Measurements from ENCODE around the gene NR2C2AP. TPM values are rescaled to one million over a fixed set of nuclear protein-coding genes. Genes with fewer than 3 reads are reported as not detected.

NR2C2AP gene
- total RNA-seq, 1 donor from 2014 or later, result 10.6 TPM

- no peak for DNase-seq (ENCODE audit: low spot score, unreplicated experiment)
- H3K27me3 Mint-ChIP-seq, result no peaks in the 10 kb centered on the region
- TF ChIP-seq CTCF (IDR thresholded peaks at IDR 0.05; ENCODE audit: unreplicated experiment), result no peak
- no peak overlapping the region for H3K27ac Mint-ChIP-seq
- no peak overlapping the region for H3K4me3 Mint-ChIP-seq (ENCODE audit: low read depth)
- peaks cover 4% of the 10 kb centered on the region for H3K9me3 Mint-ChIP-seq (ENCODE audit: low read depth)
- H3K36me3 Mint-ChIP-seq (ENCODE audit: insufficient read depth), result peaks cover 5% of the 10 kb centered on the region
- H3K4me1 Mint-ChIP-seq (ENCODE audit: low read depth), result no peaks in the 10 kb centered on the region
These were observed 47.6 kb downstream of the NR2C2AP start for GRCh38 chr19:19155495-19156219.

GRCh38 chr19:19154768-19155494 lies 48.3 kb downstream of the NR2C2AP start:
- Mint-ChIP-seq H3K27ac (no peak overlapping the region), H3K4me1 (ENCODE audit: low read depth) (no peaks in the 10 kb centered on the region), H3K9me3 (ENCODE audit: low read depth) (peaks cover 4% of the 10 kb centered on the region), H3K4me3 (ENCODE audit: low read depth) (no peak overlapping the region), H3K27me3 (no peaks in the 10 kb centered on the region), H3K36me3 (ENCODE audit: insufficient read depth) (peaks cover 5% of the 10 kb centered on the region)
- no peak for TF ChIP-seq CTCF (IDR thresholded peaks at IDR 0.05; ENCODE audit: unreplicated experiment)
- DNase-seq (ENCODE audit: low spot score, unreplicated experiment), result no peak

- no peak for DNase-seq (ENCODE audit: low spot score, unreplicated experiment)
- H3K4me1 Mint-ChIP-seq (ENCODE audit: low read depth), result no peaks in the 10 kb centered on the region
- TF ChIP-seq CTCF (IDR thresholded peaks at IDR 0.05; ENCODE audit: unreplicated experiment), result no peak
- peaks cover 4% of the 10 kb centered on the region for H3K9me3 Mint-ChIP-seq (ENCODE audit: low read depth)
- peaks cover 5% of the 10 kb centered on the region for H3K36me3 Mint-ChIP-seq (ENCODE audit: insufficient read depth)
- no peak overlapping the region for H3K27ac Mint-ChIP-seq
- no peaks in the 10 kb centered on the region for H3K27me3 Mint-ChIP-seq
- no peak overlapping the region for H3K4me3 Mint-ChIP-seq (ENCODE audit: low read depth)
These were observed 50.4 kb downstream of the NR2C2AP start for GRCh38 chr19:19152668-19153384.

GRCh38 chr19:19151418-19151817 lies 51.8 kb downstream of the NR2C2AP start:
- no peak for TF ChIP-seq CTCF (IDR thresholded peaks at IDR 0.05; ENCODE audit: unreplicated experiment)
- peaks cover 5% of the 10 kb centered on the region for H3K36me3 Mint-ChIP-seq (ENCODE audit: insufficient read depth)
- no peak overlapping the region for H3K4me3 Mint-ChIP-seq (ENCODE audit: low read depth)
- no peaks in the 10 kb centered on the region for H3K4me1 Mint-ChIP-seq (ENCODE audit: low read depth)
- H3K9me3 Mint-ChIP-seq (ENCODE audit: low read depth), result peaks cover 4% of the 10 kb centered on the region
- H3K27ac Mint-ChIP-seq, result no peak overlapping the region
- no peaks in the 10 kb centered on the region for H3K27me3 Mint-ChIP-seq
- no peak for DNase-seq (ENCODE audit: low spot score, unreplicated experiment)

Other genes starting within 250 kb of the NR2C2AP start
- gene SUGP2, start 169.9 kb downstream of the NR2C2AP start, total RNA-seq, result 153 and 154 TPM in 2 replicates
- gene ARMC6, start 169.8 kb downstream of the NR2C2AP start, total RNA-seq, result 28.5 and 33.5 TPM in 2 replicates
- 10.5 and 10.7 TPM in 2 replicates for gene SLC25A42, start 139.4 kb downstream of the NR2C2AP start, total RNA-seq
- 38.8 and 42.3 TPM in 2 replicates for gene TMEM161A, start 64.9 kb downstream of the NR2C2AP start, total RNA-seq
- 4.2 and 4.4 TPM in 2 replicates for gene MEF2B, start 33.2 kb downstream of the NR2C2AP start, total RNA-seq
- gene BORCS8, start 11.3 kb downstream of the NR2C2AP start, total RNA-seq, result 28.9 and 33.9 TPM in 2 replicates
- gene RFXANK, start 11.2 kb downstream of the NR2C2AP start, total RNA-seq, result 134 and 135 TPM in 2 replicates
- gene NCAN, start 8.5 kb upstream of the NR2C2AP start, total RNA-seq, result 0.17 and 0.36 TPM in 2 replicates
- 4.9 and 7.6 TPM in 2 replicates for gene TM6SF2, start 69.9 kb upstream of the NR2C2AP start, total RNA-seq
- 86.0 and 95.6 TPM in 2 replicates for gene SUGP1, start 117.1 kb upstream of the NR2C2AP start, total RNA-seq
- gene MAU2, start 117.4 kb upstream of the NR2C2AP start, total RNA-seq, result 91.9 and 98.5 TPM in 2 replicates
- 91.0 and 98.7 TPM in 2 replicates for gene GATAD2A, start 202.3 kb upstream of the NR2C2AP start, total RNA-seq

Data from progenitor cell of endocrine pancreas (in vitro differentiated cells).